Sigmoid colon (tissue), 4 donors: ENCODE data around the gene TCP1.

Source experiments
- EP300 ChIP-seq, 4 donors: sonication (generic); formaldehyde crosslinking; IDR thresholded peaks; one replicate each; pipeline ENCODE4 v1.6.1; 2017; ENCODE audit warnings: antibody characterized with exemption in 4 of 4
- TF ChIP-seq, protein P1 (sequence below), 4 experiments: fragments of 450-650 bp in 3 of 4; fragments of 200-600 bp in 1 of 4; IDR thresholded peaks; one replicate each; pipeline ENCODE4 v1.5.1; 2016 to 2019; ENCODE audit warnings: antibody characterized with exemption in 4 of 4, mild to moderate bottlenecking in 3 of 4, moderate library complexity in 2 of 4

GRCh38 chr6:159826004-159826403, 36.6 kb upstream of the TCP1 start:
- TF ChIP-seq EP300 (IDR thresholded peaks at IDR 0.05), result no peak
- TF ChIP-seq, protein P1, sequence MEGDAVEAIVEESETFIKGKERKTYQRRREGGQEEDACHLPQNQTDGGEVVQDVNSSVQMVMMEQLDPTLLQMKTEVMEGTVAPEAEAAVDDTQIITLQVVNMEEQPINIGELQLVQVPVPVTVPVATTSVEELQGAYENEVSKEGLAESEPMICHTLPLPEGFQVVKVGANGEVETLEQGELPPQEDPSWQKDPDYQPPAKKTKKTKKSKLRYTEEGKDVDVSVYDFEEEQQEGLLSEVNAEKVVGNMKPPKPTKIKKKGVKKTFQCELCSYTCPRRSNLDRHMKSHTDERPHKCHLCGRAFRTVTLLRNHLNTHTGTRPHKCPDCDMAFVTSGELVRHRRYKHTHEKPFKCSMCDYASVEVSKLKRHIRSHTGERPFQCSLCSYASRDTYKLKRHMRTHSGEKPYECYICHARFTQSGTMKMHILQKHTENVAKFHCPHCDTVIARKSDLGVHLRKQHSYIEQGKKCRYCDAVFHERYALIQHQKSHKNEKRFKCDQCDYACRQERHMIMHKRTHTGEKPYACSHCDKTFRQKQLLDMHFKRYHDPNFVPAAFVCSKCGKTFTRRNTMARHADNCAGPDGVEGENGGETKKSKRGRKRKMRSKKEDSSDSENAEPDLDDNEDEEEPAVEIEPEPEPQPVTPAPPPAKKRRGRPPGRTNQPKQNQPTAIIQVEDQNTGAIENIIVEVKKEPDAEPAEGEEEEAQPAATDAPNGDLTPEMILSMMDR (IDR thresholded peaks at IDR 0.05), result no peak
